ENCODE measurements around the gene CREB3L4.
"Not testable (repeated sequence)": the region's sequence is repeated elsewhere in the genome, so short reads cannot be mapped to it uniquely, and the experiment has no call there.

The CREB3L4 gene

GRCh38 chr1:153984123-153984894 is 16.6 kb downstream of the CREB3L4 start:
- DNase-seq: no peak

GRCh38 chr1:153985341-153985912 is 17.7 kb downstream of the CREB3L4 start:
- peak in 11 of 51 donors; percentile 7 to 49 (median 25) for DNase-seq

- peak in 46 of 51 donors; percentile 17 to 83 (median 66) for DNase-seq
Observed at GRCh38 chr1:153985941-153986761, 18.4 kb downstream of the CREB3L4 start, which contains the start of gene RAB13. Gene RAB13, minus strand, starts transcription at chr1:153986339. Its CDS starts 103 bp downstream, at chr1:153986236.

GRCh38 chr1:153987621-153988020 is 19.9 kb downstream of the CREB3L4 start:
- DNase-seq: no peak

GRCh38 chr1:153990468-153991150 is 22.9 kb downstream of the CREB3L4 start, which contains the start of gene RPS27:
Gene RPS27, plus strand, starts transcription at chr1:153990762. Its CDS starts 35 bp downstream, at chr1:153990797.
- peak; percentile 22 to 97 (median 79) for DNase-seq

- no peak for DNase-seq
Observed at GRCh38 chr1:153991151-153991630, 23.5 kb downstream of the CREB3L4 start.

- no peak for DNase-seq
Observed at GRCh38 chr1:153991806-153992205, 24.1 kb downstream of the CREB3L4 start.

GRCh38 chr1:153995202-153995601 is 27.5 kb downstream of the CREB3L4 start:
- no peak for DNase-seq

- no peak for DNase-seq
Observed at GRCh38 chr1:153995640-153996039, 27.9 kb downstream of the CREB3L4 start.

- DNase-seq: not testable (repeated sequence)
Observed at GRCh38 chr1:153996882-153997281, 29.2 kb downstream of the CREB3L4 start.

- DNase-seq: no peak
Observed at GRCh38 chr1:154000420-154000819, 32.7 kb downstream of the CREB3L4 start.

GRCh38 chr1:154006136-154006535 is 38.4 kb downstream of the CREB3L4 start:
- DNase-seq: no peak

- DNase-seq: no peak
Observed at GRCh38 chr1:154012129-154012528, 44.4 kb downstream of the CREB3L4 start.

GRCh38 chr1:154012543-154012942 is 44.8 kb downstream of the CREB3L4 start:
- DNase-seq: not testable (repeated sequence)

- no peak for DNase-seq
Observed at GRCh38 chr1:154014154-154014907, 46.6 kb downstream of the CREB3L4 start.

- DNase-seq: no peak
Observed at GRCh38 chr1:154019269-154019668, 51.6 kb downstream of the CREB3L4 start.

- no peak for DNase-seq
Observed at GRCh38 chr1:154019940-154020339, 52.2 kb downstream of the CREB3L4 start.
